Left kidney (tissue), 8 donors: ENCODE results near the gene MCOLN3. TPM values are rescaled to one million over a fixed set of nuclear protein-coding genes. Genes with fewer than 3 reads are reported as not detected.

ENCODE experiments used
- DNase-seq: peaks from one replicate; pipeline ENCODE4 v3.0.0-alpha.2; 2013
- long read RNA-seq, 8 donors: transcript quantifications; one replicate each; lab custom pipeline, GENCODE V29; 2026
- polyA plus RNA-seq: library from polyadenylated mRNA; unstranded; fragments of 120-200 nt; gene quantifications from one replicate; pipeline ENCODE4 v1.2.1, GENCODE V29; 2013; ENCODE audit not compliant: insufficient read length

Gene MCOLN3, protein sequence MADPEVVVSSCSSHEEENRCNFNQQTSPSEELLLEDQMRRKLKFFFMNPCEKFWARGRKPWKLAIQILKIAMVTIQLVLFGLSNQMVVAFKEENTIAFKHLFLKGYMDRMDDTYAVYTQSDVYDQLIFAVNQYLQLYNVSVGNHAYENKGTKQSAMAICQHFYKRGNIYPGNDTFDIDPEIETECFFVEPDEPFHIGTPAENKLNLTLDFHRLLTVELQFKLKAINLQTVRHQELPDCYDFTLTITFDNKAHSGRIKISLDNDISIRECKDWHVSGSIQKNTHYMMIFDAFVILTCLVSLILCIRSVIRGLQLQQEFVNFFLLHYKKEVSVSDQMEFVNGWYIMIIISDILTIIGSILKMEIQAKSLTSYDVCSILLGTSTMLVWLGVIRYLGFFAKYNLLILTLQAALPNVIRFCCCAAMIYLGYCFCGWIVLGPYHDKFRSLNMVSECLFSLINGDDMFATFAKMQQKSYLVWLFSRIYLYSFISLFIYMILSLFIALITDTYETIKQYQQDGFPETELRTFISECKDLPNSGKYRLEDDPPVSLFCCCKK
- polyA plus RNA-seq = 23.1 TPM
- long read RNA-seq, donor 1, partial matches to known transcripts = 0 of 4 reads
- long read RNA-seq, donor 1, other reads (novel, unspliced or antisense) = 0 of 4 reads
- long read RNA-seq, donor 2, transcript MCOLN3-204 (4 exons, 2,727 nt) = major isoform, 5 of 6 reads
- long read RNA-seq, donor 2, partial matches to known transcripts = 0 of 6 reads
- long read RNA-seq, donor 2, other reads (novel, unspliced or antisense) = 0 of 6 reads
- long read RNA-seq, donor 3, partial matches to known transcripts = 0 of 2 reads
- long read RNA-seq, donor 3, other reads (novel, unspliced or antisense) = 0 of 2 reads
- long read RNA-seq, donor 4 = 0 reads
- long read RNA-seq, donor 5, partial matches to known transcripts = 0 of 6 reads
- long read RNA-seq, donor 5, other reads (novel, unspliced or antisense) = 0 of 6 reads
- long read RNA-seq, donor 6 = 0 reads
- long read RNA-seq, donor 7, transcript MCOLN3-204 (4 exons, 2,727 nt) = major isoform, 7 of 8 reads
- long read RNA-seq, donor 7, partial matches to known transcripts = 0 of 8 reads
- long read RNA-seq, donor 7, other reads (novel, unspliced or antisense) = 0 of 8 reads
- long read RNA-seq, donor 8 = 0 reads

- peak; percentile 55 for DNase-seq
Measured at GRCh38 chr1:85048296-85049064, at the start of gene MCOLN3. Gene MCOLN3 (minus strand): TSS chr1:85048500. CDS start chr1:85045360, 3,140 bp downstream.

DNA sequence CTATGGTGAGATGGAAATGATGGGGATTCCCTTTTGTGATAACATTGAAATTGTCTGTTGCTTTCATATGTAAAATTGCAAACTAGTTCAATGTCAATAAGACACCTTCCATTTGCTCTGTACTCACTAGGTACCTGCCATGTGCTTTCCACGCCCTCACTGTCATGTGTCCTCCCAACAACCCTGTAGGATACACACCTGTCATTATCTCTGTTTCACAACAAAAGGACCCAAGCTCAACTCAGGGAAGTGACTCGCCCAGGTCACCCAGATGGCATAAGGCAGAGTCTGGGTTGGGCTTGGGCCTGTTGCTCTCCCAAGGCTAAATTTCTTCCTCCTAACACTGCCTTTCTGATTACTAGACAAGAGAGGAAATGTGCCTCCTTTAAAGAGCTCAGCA is 45.3 kb upstream of the MCOLN3 start:
- DNase-seq = no peak

- DNase-seq = no peak
Measured at GRCh38 chr1:85091671-85092280, 43.5 kb upstream of the MCOLN3 start.

- no peak for DNase-seq
Measured at GRCh38 chr1:85090225-85090624, 41.9 kb upstream of the MCOLN3 start.

- no peak for DNase-seq
Measured at GRCh38 chr1:85089203-85089602, 40.9 kb upstream of the MCOLN3 start.

- no peak for DNase-seq
Measured at GRCh38 chr1:85088408-85088784, 40.1 kb upstream of the MCOLN3 start.

DNA sequence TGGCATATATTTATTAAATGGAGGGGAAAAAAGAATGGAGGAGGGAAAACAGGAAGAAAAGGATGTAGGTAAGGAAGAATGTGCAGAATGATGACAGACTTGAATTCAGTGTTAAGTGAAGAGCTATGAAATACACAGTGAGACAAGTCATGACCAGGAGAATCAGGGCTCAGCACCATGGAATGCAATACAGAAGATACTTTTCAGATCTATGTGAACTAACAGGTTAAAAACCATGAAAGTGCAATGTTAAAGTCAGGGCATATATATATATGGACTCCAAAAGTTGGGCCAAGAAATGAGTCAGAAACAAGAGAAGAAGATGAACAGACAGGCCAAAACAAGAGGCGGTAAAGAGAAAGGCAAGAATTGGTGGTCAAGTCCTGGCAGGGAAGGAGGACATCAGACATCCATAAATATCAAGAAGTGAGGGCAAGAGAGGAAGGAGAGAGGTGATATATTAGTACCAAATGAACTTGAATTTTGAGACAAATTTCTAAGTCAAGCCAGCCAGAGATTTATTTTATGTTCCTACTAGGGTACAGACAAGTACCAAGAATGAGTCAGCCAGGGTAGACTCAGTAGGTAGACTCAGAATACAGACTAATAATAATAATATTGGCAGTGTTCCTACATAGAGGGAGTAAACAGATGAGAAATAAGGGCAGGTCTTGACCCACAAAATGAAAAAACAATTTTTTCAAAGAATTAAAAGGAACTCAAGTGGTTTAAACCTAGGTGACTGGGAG is 39.5 kb upstream of the MCOLN3 start:
- DNase-seq = no peak

DNA sequence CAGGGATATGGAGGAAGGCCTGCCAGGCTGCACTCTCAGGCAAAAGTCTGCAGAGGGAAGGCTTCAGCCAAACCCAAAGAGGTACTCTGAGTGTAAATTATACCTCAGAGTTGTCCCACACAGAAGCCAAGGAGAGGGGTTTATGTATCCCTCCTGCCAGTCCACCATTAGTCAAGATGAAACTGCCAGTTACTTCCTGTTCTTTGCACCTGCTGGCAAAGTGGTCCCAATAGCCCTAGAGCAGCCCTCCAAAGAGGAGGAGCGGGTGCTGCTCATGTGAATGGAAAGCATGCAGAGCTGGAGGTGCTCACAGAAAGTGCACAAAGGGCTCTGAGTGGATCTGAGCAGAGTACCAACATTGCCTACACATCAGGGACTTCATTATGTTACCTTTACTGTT is 37.1 kb upstream of the MCOLN3 start:
- no peak for DNase-seq

DNA sequence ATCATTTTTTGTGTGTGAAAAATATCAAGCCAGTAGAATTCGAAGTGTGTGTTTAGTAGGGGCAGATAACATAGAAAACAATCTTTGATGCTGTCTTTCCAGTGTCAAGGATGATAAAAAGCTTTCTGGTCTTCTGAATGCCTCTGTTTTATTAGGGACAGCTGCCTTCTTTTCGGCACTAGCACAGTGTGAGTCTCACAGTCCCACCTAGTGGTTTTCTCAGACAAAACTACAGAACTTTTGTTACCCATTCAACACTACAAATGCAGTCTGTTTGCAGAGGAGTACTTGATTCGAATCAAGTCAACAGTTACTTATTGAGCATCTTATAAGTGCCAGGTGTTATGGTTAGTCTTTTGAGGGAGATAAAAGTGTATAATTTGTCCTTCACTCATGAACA is 30.6 kb upstream of the MCOLN3 start:
- DNase-seq = no peak

DNA sequence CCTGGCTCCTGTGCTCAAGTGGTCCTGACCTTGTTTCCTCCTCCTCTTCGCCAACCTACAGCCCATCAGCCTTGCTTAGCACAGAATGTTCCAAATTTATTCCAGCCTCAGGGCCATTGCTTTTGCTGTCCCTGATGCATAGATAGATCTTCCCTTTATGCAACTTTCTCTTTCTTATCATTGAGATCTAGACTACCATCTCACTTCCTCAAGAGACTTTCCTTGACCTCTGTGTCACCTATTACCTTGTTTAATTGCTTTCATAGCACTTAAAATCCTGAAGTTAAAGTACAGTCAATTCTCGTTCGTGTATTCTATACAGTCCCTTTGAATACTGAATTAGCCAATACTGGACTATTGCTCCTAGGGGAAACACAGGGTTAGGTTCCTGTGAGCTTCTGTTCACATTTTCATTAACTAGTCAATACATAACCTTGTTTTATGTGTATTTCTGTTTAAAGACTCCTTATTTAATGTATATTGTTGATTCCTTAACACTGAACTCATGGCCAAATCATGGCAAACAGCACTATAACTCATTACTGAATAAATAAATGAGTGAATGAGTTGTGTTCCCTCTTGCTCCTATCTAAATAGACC is 26.2 kb upstream of the MCOLN3 start:
- DNase-seq = no peak

- DNase-seq = no peak
Measured at GRCh38 chr1:85070972-85071492, 22.7 kb upstream of the MCOLN3 start.

DNA sequence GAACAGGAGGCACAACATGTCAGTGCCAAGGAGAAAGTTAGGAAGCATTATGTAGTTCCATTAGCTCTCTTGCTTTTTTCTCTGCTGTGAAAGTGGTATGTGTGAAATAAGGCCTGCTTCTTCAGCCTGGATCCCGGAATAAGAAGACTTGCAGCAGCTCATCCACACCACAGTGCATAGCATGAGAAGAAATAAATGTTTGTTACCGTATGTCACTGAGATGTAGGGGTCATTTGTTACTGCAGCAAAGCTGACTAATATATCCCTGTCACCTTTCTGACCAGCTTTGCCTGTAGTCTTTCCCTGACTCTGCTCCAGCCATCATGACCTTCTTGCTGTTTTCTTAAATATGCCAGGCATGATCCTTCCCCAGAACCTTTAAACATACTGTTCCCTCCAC is 20.5 kb upstream of the MCOLN3 start:
- no peak for DNase-seq

- no peak for DNase-seq
Measured at GRCh38 chr1:85065550-85065949, 17.2 kb upstream of the MCOLN3 start.

DNA sequence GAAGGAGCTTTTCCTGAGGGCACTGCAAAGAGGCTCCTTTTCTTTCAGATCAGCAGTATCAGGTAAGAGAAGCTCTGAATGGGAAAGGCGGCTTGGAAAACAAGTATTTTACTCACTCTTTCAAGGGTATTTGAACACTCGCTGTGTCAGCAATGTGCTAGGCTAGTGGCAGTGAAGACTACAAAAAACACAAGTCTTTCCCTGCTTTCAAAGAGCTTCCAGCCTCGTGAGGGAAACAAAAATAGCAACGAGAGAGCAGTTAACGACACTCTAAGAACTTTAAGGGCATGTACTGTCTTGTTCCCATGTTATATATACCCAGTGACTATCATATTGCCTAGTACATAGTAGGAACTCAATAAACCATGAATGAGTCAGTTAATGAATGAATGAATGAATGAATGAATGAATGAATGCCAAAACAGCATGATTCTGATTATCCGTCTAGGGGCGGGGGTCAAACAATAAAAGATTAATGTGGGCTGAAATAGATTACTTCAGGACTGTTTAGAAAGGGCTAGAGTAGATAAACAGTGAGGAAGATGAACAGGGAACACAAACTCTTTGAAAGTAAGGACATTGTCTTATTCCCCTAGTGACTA is 14.2 kb upstream of the MCOLN3 start:
- no peak for DNase-seq

DNA sequence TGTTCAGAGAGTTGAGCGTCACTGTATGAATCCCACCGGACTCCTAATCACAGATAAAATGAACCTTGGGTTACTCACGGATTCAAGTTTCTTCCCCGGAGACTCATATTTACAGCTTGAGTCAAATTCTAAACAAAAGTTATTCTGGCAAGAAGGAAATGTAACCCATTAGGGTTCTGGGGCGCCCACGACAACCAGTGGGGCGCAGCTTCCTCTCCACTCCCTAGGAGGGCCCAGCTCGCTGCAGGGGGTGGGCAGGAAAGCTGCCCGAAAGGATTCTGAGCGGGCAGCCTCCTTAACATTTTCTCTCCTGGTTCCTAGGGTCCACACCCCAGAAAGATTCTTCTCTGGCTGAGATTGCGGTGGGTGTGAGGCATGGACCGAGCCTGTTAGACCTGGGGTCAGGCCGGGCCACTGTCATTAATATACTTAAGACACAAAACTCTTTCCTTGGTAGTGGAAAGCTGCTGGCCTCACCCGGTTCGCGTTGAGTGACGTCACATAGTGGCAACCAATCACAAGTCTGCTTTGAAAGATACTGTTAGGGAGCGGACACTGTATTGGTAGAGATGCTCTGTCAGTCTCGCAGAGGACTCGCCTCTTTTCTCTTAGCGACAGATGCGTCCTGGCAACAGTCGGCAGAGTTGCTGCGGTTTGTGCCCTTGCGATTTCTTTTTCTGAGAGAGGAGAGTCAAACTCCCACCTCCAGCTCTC is 13.6 kb upstream of the MCOLN3 start:
- DNase-seq = peak; percentile 97

DNA sequence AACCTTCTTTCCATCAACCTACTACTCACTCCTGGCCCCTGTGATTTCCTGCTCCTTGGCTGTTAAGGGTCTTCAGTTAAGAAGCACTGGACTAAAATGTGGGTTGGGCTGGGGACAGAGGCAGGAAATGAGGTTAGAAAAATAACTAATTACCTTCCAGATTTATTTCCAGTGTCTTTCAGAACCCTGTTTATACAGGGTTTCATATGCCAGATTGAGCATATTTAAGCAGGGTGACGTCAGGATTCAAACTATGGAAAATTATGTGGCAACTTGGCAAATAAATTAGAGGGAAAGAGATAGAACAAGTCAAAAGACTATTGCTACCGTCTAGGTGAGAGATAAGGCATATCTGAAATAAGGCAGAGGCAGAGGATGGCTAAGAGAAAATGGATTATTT is 11.7 kb upstream of the MCOLN3 start:
- no peak for DNase-seq

DNA sequence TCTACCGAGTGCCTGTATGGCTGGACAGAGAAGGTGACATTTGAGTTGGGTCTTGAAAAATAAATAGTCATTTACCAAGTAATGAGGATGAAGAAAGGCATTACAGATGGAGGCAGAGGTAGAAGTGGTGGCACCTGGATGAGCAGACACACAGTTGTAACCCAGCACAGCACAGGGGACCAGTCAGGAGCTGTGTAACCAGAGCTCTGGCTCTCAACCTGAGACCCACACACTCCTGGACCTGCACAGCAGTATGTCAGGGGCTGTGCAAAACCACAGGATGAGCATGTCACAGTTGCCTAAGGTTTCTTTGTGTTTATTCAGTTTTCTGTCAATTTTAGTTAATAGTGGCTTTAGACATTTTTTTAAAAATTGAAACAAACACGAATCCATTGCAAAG is 11.3 kb upstream of the MCOLN3 start:
- no peak for DNase-seq

GRCh38 chr1:85058786-85059185 is 10.5 kb upstream of the MCOLN3 start:
- no peak for DNase-seq

GRCh38 chr1:85058311-85058710 is 10.0 kb upstream of the MCOLN3 start:
- no peak for DNase-seq
